Spleen (tissue), 7 donors: Measurements from ENCODE around the gene C7orf33.

Source experiments
- POLR2A ChIP-seq, 3 donors: fragments of 450-650 bp; IDR thresholded peaks; one replicate each; pipeline ENCODE4 v1.5.1; 2017; ENCODE audit warnings: antibody characterized with exemption in 3 of 3, mild to moderate bottlenecking in 1 of 3
- POLR2AphosphoS5 ChIP-seq, 3 donors: sonication (generic); formaldehyde crosslinking; IDR thresholded peaks; one replicate each; pipeline ENCODE4 v1.5.1; 2017; ENCODE audit warnings: antibody characterized with exemption in 3 of 3
- TF ChIP-seq, protein P1 (sequence below), 11 experiments: fragments of 200-600 bp in 7 of 11; fragments of 450-650 bp in 4 of 11; sonication (generic) in 4 of 11; IDR thresholded peaks in 8 of 11; conservative IDR thresholded peaks in 3 of 11; 1 replicate in 7 of 11; 2 replicates in 4 of 11; pipeline versions ENCODE4 v1.4.0 to v1.8.0; 2016 to 2021; ENCODE audit warnings: antibody characterized with exemption in 11 of 11, inconsistent platforms in 4 of 11, mild to moderate bottlenecking in 1 of 11
- donor health status: DM: no; HTN: no; CAD: no; lungs with moderate emphysema.
- donor health status: DM: no; HTN: no; CAD: no.
- donor health status: DM: no; HTN: no; CAD: no.

DNA sequence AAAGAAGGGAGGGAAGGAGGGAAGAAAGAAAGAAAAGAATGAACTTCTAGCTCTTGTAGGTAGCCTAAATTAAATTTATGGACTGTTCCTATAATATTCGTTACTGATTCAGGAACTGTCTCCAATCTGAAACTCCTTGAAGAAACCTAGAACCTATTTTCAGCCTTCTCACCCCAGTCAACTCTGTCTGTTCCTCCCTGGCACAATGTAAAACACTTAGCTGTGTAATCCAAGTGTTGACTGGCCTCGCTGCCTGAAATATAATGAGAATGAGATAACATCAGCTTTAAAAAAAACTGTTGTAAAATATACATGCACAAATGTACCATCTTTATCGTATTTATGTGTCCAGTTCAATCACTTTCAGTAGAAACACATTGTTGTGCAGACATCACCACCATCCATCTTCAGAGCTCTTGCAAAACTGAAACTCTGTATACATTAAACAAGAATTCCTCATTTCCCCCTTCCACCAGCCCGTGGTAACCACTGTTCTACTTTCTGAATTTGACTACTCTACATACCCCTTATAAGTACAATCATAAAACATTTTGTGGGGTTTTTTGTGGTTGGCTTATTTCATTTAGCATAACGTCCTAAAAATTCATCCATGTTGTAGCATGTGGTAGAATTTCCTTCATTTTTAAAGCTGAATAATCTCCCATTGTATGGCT is 6.3 kb upstream of the C7orf33 start:
- TF ChIP-seq, protein P1, sequence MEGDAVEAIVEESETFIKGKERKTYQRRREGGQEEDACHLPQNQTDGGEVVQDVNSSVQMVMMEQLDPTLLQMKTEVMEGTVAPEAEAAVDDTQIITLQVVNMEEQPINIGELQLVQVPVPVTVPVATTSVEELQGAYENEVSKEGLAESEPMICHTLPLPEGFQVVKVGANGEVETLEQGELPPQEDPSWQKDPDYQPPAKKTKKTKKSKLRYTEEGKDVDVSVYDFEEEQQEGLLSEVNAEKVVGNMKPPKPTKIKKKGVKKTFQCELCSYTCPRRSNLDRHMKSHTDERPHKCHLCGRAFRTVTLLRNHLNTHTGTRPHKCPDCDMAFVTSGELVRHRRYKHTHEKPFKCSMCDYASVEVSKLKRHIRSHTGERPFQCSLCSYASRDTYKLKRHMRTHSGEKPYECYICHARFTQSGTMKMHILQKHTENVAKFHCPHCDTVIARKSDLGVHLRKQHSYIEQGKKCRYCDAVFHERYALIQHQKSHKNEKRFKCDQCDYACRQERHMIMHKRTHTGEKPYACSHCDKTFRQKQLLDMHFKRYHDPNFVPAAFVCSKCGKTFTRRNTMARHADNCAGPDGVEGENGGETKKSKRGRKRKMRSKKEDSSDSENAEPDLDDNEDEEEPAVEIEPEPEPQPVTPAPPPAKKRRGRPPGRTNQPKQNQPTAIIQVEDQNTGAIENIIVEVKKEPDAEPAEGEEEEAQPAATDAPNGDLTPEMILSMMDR (IDR thresholded peaks at IDR 0.05 in 8 of 11, conservative IDR thresholded peaks at IDR 0.05 in 3 of 11): no peak
- TF ChIP-seq POLR2A (IDR thresholded peaks at IDR 0.05): no peak
- TF ChIP-seq POLR2AphosphoS5 (IDR thresholded peaks at IDR 0.05): no peak
